ENCODE results near the gene CCDC195.

- TF ChIP-seq CTCF (conservative IDR thresholded peaks at IDR 0.05; ENCODE audit: low read length) = no peak
- TF ChIP-seq EZH2phosphoT487 (IDR thresholded peaks at IDR 0.05; ENCODE audit: borderline replicate concordance) = no peak
Measured at GRCh38 chr2:224722250-224722649, 6.1 kb upstream of the CCDC195 start.

Data from Loucy (cell line).